VCaP (cell line): ENCODE measurements around the gene SCYL1.

ENCODE experiments used
- H3K27ac ChIP-seq: fragments of 450-650 bp; 2 replicates; pipeline ENCODE4 v1.5.1; 2017
- TF ChIP-seq, protein P1 (sequence below): fragments of 450-650 bp; conservative IDR thresholded peaks from 2 replicates; pipeline ENCODE4 v1.5.1; 2017; ENCODE audit warnings: mild to moderate bottlenecking, moderate library complexity

SCYL1 gene

DNA sequence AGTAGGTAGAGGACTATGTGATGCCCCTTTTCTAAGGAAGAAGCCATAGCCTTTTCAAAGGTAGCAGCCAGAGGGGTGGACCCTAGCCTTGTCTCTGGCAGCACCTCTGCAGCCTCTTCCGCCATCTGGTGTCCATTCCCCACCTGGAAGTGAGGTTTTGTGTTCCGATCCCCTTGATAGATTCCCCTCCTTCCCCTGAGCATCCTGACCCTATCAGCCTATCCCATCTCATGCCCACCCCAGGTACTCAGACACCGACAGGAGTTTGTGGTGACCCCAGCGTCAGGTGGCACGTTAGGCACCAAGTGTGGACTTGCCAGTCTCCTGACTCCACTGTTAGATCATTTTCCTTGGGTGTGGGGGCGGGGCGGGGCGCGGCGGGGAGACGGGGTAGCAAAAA is 47.1 kb downstream of the SCYL1 start:
- peak overlapping the region; percentile 98 for H3K27ac ChIP-seq
- TF ChIP-seq, protein P1, sequence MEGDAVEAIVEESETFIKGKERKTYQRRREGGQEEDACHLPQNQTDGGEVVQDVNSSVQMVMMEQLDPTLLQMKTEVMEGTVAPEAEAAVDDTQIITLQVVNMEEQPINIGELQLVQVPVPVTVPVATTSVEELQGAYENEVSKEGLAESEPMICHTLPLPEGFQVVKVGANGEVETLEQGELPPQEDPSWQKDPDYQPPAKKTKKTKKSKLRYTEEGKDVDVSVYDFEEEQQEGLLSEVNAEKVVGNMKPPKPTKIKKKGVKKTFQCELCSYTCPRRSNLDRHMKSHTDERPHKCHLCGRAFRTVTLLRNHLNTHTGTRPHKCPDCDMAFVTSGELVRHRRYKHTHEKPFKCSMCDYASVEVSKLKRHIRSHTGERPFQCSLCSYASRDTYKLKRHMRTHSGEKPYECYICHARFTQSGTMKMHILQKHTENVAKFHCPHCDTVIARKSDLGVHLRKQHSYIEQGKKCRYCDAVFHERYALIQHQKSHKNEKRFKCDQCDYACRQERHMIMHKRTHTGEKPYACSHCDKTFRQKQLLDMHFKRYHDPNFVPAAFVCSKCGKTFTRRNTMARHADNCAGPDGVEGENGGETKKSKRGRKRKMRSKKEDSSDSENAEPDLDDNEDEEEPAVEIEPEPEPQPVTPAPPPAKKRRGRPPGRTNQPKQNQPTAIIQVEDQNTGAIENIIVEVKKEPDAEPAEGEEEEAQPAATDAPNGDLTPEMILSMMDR = peak; percentile 78

DNA sequence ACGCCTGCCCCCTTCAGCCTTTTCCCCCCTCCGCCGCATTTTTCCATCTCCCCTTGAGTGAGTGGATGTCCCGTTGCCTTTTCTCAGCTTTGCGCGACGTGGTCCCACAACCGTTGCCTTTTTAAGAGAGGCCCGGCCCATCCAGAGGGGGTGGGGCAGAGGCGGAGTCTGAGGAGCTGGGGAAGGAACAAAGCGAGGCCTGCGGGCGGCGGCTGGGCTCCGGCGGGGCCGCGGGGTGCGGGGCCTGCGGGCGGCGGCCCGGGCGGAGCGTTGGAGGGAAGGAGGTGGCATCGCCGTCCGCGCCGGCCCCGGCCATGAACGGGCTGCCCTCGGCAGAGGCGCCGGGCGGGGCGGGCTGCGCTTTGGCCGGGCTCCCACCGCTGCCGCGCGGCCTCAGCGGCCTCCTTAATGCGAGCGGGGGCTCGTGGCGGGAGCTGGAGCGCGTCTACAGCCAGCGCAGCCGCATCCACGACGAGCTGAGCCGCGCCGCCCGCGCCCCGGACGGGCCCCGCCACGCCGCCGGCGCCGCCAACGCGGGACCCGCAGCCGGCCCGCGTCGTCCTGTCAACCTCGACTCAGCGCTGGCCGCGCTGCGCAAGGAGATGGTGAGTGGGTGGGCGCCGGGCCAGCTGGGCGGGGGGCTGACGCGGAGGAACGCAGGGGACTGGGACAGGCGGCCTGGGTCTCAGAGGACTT is 47.6 kb downstream of the SCYL1 start, which contains the start of gene FAM89B:
Gene FAM89B (plus strand): TSS at position 183 of the 696 bp plus-strand sequence. CDS start 132 bp downstream, at position 315.
- peak within 1 kb of the TSS; percentile 98 for H3K27ac ChIP-seq
- TF ChIP-seq, protein P1 = no peak

DNA sequence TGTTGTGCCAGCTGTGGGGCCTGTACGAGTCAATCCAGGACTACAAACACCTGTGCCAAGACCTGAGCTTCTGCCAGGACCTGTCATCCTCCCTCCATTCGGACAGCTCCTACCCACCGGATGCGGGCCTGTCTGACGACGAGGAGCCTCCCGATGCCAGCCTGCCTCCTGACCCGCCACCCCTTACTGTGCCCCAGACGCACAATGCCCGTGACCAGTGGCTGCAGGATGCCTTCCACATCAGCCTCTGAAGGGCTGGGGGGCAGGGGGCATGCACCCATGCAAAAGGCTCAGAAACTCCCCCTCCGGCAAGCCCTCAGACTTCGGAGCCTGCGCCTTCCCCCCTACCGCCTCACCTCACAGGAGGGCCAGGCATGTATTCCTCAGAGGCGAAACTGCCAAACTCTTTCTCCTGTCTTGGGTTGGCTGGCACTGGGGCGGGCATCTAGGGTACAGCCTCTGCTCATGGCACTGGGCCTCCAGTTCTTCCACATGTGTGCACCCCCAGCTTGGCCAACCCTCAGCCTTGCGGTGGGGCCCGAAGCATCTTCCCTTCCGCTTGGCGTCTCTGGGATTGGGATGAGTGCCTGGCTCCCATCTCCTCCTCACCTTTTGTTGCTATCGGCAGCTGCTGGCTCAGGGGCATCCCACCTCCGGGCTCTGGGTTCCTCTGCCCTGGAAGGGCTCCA is 48.7 kb downstream of the SCYL1 start:
- peak overlapping the region; percentile 98 for H3K27ac ChIP-seq
- TF ChIP-seq, protein P1 = no peak

DNA sequence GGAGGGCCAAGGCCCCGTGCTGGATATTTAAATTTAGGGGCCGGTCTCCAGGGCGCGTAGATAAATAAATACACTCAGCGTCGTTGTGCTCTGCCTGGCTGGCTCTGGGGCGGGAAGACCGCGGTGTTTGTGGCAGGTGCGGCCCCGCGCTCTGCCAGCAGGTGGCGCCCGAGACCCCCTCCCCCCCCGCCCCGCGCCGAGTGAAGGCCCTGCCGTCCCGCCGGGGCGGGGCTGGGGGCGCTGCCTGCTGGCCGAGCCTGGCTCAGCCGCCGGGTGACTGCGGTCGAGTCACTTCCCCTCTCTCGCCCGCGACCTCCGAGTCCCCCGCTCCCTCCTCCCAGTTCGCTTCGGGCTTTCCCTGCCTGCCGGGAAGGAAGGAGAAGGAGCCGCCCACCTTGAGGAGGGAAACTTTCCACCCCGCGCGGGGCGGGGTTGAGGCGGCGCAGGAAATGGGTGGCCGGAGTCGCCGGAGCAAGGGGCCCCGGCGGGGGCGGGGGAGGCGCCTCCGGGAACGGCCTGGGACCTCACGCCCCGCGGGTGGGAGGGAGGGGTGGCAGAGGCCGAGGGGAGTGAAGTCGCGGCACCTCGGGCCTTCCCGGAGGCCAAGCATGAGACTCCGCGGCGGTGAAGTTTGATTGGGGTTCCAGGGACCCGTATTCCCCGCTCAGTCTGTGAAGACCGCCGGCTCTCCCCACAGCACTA is 49.4 kb downstream of the SCYL1 start:
- TF ChIP-seq, protein P1 = peak; percentile 100
- H3K27ac ChIP-seq = peak overlapping the region; percentile 98

DNA sequence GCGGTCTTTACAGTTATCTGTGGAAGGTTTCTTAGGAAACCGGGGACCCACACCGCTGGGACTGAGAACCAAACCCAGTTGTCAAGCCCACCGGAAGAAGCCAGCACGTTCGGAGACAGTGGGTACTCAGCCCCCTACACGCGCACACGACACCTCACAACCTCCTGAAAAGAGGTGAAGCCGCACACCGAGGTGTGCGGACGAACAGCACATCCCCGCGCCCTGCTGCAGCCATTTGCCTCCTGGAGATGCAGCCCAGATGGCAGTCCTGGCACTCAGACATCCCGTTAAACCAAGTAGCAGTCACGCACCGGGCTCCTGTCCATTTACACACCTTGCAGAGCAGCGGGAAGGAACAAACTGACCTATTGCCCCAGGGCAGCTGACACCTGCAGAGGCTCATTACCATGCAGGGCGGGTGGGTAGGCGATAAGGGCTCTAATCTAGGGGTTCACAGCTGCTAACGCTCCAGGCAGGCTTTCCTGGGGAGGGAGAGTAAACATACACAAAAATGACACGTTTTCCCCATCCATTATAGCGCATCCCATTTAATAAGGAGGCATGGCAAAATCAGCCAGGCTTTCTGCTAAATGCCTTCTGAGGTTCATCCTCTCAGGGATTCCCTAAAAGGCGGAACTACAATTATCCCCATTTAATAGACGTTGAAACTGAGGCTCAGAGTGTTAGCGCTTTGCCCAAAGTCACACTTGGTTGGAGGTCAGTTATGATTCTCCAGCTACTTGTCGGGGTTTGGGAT is 50.1 kb downstream of the SCYL1 start:
- peak overlapping the region; percentile 98 for H3K27ac ChIP-seq
- TF ChIP-seq, protein P1 = no peak

DNA sequence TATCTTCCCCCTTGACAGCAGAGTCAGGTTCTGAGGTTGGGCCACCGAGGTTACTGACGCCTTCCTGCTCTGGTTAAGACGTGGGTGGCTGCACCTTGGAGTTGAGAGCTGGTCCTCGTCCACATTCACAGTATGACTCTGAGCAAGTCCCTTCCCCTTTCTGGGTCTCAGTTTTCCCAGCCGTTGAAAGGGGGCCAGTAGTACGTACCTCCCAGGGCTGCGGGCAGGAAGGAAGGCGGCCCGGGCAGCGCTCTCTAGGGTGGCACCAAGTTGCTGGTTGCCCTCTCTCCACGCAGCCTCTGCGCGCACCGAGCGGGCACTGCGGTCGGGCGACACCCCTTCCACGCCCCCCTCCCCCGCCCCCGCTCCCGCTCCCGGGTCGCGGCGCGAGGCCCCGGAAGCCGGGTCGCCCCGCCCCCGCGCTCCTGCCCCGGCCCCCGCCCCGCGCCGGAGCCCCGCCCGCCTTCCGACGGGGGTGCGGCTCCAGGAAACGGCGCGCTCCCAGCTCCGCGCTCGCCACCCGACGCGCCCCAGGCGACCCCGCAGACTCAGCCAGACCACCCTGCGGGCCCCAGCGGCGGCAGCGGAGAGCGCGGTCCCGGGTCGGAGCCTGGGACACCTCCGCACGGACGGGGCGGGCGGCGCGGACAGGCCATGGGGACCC is 50.8 kb downstream of the SCYL1 start, which contains the start of gene EHBP1L1:
Gene EHBP1L1 (plus strand): TSS at position 486 of the 664 bp plus-strand sequence. CDS start 250 bp downstream, outside the sequence.
- peak within 1 kb of the TSS; percentile 98 for H3K27ac ChIP-seq
- TF ChIP-seq, protein P1 = no peak
